Uterus (tissue), 2 donors: ENCODE results near the gene WNT5B.

Experiments used
- POLR2A ChIP-seq, 2 donors: fragments of 450-650 bp; IDR thresholded peaks; one replicate each; pipeline ENCODE4 v1.6.1; 2016; ENCODE audit warnings: antibody characterized with exemption in 2 of 2, mild to moderate bottlenecking in 1 of 2, moderate library complexity in 1 of 2
- TF ChIP-seq, protein P1 (sequence below), 4 experiments: fragments of 200-600 bp in 2 of 4; fragments of 450-650 bp in 2 of 4; sonication (generic) in 2 of 4; IDR thresholded peaks; one replicate each; pipeline ENCODE4 v1.5.1; 2016 to 2019; ENCODE audit warnings: antibody characterized with exemption in 4 of 4, mild to moderate bottlenecking in 2 of 4, moderate library complexity in 1 of 4

DNA sequence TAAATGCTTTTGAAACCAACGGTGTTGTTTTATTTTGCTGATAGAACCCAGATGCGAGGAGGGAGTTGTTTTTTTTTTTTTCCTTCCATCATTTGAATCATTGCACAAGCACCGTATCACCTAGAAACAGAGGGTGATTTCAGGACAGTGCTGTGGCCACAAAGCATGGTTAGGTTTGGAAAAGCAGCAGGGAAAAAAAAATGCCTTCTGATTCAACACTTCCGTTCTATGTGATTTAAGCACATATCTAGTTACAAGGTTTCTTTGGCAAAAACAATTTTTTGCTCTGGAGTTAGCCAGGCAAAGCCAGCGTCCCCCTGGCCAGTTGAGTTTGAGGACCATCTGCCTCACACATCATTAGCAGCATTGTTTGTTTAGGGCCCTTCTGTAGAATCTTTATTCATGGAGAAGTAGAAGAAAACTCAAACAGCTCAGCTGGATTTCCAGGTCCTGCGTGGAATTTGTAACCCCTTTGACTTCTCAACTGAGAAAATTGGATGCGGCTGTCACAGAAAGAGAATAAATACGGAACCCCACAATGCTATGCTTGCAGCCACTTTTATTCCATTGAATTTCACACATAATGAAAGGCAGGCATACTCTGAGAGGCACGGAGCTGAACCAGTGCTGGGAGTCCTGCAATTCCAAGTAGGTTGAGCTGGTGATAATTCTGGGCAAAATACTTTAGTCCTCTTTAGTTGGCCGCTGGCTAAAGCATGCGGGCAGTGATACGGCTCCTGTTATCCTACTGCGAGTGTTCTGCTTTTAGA is 17.0 kb upstream of the WNT5B start:
- TF ChIP-seq, protein P1, sequence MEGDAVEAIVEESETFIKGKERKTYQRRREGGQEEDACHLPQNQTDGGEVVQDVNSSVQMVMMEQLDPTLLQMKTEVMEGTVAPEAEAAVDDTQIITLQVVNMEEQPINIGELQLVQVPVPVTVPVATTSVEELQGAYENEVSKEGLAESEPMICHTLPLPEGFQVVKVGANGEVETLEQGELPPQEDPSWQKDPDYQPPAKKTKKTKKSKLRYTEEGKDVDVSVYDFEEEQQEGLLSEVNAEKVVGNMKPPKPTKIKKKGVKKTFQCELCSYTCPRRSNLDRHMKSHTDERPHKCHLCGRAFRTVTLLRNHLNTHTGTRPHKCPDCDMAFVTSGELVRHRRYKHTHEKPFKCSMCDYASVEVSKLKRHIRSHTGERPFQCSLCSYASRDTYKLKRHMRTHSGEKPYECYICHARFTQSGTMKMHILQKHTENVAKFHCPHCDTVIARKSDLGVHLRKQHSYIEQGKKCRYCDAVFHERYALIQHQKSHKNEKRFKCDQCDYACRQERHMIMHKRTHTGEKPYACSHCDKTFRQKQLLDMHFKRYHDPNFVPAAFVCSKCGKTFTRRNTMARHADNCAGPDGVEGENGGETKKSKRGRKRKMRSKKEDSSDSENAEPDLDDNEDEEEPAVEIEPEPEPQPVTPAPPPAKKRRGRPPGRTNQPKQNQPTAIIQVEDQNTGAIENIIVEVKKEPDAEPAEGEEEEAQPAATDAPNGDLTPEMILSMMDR (IDR thresholded peaks at IDR 0.05), result no peak
- TF ChIP-seq POLR2A (IDR thresholded peaks at IDR 0.05), result no peak
